Activated CD8-positive, alpha-beta memory T cell treated with anti-CD3 and anti-CD28 coated beads for 36 hours (primary cell): ENCODE measurements around the gene OR51A4. TPM values are rescaled to one million over a fixed set of nuclear protein-coding genes. Genes with fewer than 3 reads are reported as not detected.
"Not testable (repeated sequence)": the region's sequence is repeated elsewhere in the genome, so short reads cannot be mapped to it uniquely, and the experiment has no call there.

ENCODE experiments used
- CTCF ChIA-PET: fragments of 350-600 bp; sonication (Branson Sonifier 250); formaldehyde crosslinking; loops from one replicate; lab custom pipeline; 2021; ENCODE audit warnings: antibody characterized with exemption; lab: Charles Lee
- POLR2A ChIA-PET: fragments of 350-600 bp; sonication (Branson Sonifier 250); formaldehyde crosslinking; loops from one replicate; lab custom pipeline; 2021; ENCODE audit warnings: antibody characterized with exemption; lab: Charles Lee
- total RNA-seq, 2 experiments: library from RNA; stranded (reverse); gene quantifications; one replicate each; pipeline ENCODE4 v1.2.3, GENCODE V29; 2021

OR51A4 gene, protein sequence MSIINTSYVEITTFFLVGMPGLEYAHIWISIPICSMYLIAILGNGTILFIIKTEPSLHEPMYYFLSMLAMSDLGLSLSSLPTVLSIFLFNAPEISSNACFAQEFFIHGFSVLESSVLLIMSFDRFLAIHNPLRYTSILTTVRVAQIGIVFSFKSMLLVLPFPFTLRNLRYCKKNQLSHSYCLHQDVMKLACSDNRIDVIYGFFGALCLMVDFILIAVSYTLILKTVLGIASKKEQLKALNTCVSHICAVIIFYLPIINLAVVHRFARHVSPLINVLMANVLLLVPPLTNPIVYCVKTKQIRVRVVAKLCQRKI
- not detected for total RNA-seq

DNA sequence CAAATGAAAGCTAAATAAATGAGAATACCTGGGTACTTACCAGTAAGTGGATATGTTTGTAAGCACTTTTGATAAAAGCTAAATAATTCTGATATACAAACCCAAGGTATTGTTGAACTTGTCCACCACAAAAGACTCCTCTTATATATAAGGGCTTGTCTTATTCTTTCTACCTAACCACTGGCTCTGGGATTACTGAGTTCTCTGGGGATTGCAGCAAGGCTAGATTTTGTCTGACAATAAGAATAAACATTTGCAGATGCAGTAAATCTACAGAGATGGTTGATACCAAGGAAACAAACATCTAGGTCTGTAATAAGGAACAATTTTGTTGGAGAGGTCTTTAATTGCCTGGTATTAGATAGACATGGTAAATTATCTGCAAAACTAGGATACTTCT is at the start of gene OR51A4:
Gene OR51A4, minus strand, starts transcription at position 101 of the 400 bp plus-strand sequence. CDS start 505 bp downstream, outside the sequence.
- CTCF ChIA-PET = no interaction called here
- POLR2A ChIA-PET = no interaction called here

DNA sequence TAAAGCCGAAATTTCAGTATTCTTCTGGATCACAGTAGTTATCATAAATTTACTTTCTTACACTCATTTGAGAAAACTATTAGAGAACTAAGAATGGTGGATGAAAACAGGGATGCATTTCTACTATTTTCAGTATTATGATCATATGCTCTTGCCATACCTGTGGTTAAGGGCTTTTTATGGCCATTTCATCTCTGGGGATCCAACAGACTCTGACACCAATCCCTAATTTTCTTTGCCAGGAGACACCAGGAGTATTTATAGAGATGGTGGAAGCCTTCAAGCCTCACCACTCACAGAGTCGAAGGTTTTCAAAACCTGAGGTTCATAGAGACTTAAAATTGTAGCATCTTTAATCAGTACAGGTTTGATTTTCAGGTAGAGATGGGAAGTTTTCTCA is 47.1 kb upstream of the OR51A4 start, which contains the start of gene OR51L1:
Gene OR51L1, plus strand, starts transcription at position 301 of the 400 bp plus-strand sequence. CDS start 4,132 bp downstream, outside the sequence.
- ChIA-PET CTCF (no interaction called here), POLR2A (no interaction called here)

DNA sequence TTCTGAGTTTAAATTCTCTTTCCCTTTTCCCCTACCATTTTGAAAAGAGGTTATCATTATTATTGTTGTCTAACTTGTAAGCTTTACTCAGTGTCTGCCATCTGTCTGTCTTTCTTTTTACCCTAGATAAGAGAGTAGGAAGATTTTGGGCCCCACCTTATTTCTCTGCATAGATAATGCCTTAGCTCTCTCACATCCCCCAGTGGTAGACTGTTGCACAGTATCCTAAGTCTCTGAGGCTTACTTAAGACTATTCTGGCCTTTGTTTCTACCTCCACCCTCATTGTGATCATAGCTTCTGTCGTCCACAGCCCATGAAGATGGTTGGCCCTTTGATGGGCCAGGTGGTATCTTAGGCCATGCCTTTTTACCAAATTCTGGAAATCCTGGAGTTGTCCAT is 43.7 kb upstream of the OR51A4 start:
- CTCF ChIA-PET = no interaction called here
- POLR2A ChIA-PET = no interaction called here

DNA sequence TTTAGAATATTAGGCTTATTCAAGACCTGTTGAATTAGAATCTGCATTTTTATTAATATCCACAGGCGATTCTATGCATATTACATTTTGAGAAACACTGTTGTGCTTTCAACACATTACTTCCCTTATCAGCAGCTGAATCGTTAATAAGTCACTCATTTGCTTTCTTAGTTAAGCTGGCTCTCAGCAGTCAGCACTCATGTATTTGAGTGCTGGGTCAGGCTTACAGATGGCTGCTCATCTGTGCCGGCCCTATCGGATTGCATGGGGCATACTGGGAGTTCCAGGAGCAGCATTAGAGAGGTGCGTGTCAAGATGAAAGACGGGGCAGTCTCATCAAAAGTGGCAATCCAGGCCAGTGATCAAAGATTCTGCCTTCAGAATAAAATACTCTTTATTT is 36.4 kb upstream of the OR51A4 start:
- CTCF ChIA-PET = no interaction called here
- POLR2A ChIA-PET = no interaction called here

DNA sequence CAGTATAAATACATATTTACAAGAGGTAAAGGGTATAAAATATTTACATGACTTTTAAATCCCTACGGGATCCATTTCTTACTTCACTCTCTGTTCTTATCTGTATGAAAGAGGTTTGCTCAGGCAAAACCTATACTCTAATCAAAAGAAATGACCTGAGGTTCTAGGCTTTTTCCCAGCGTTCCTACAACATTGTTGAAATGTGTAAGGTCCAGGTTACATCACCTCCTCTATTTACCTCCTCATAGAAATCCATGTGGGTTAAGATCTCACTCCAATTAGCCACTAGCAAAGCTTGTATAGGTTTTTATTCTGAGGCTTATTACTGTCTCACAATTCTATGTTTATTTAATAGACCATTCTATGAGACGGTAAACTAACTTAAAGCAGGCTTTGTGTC is 35.3 kb upstream of the OR51A4 start:
- ChIA-PET POLR2A (no interaction called here), CTCF (no interaction called here)

DNA sequence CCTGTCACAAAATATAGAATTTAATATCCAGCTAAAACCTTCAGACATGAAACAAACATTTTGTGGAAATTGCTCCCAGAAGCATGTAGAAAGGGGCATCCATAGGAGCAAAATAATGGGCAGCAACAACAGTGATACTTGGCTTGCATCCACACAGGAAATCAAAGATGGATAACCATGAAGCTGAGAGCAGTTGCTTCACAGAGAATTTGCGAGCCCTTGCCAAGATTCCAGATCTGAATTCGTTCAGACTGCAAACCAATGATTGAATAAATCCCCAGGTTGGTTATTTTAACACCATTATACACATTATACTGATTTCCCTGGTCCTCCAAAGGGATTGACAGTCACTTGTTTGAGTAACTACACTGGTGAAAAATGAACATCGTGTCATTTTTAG is 31.6 kb upstream of the OR51A4 start:
- ChIA-PET CTCF (no interaction called here), POLR2A (no interaction called here)

DNA sequence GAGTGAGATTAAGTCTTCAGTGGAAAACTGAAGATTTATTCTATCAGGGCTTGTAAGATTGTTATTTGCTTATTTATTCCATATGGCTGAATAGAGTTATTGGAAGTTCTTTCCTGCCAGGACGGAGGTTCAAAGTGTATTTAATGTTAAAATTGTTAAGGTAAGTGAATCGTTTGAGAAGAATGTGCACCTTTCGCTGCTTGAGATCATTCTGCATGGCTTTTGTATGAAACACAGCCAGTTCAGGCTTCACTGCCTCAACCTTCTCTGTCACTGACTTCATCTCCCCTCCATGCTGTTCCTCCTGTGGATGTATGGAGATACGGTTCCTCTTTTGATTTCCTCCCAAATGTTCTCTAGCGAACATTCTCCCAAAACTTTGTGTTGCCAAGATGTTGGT is 28.0 kb upstream of the OR51A4 start:
- POLR2A ChIA-PET = no interaction called here

DNA sequence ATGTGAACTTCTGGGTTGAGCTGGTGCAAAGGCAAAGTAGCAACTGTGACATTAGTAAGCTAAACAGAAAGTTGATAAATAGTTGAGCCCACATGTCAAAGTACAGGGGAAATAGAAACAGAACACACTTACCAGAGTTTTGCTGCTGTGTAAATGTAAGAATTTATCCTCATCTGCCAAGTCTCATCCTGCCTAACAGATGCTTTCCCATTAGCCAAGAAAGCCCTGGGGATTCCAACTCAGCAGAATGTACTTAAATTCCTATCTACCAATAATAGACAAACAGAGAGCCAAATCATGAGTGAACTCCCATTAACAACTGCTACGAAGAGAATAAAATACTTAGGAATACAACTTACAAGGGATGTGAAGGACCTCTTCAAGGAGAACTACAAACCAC is 15.4 kb upstream of the OR51A4 start:
- ChIA-PET CTCF (no interaction called here), POLR2A (no interaction called here)

More for the DNA sequence above, 28.0 kb upstream of the OR51A4 start:
- CTCF ChIA-PET = no interaction called here

DNA sequence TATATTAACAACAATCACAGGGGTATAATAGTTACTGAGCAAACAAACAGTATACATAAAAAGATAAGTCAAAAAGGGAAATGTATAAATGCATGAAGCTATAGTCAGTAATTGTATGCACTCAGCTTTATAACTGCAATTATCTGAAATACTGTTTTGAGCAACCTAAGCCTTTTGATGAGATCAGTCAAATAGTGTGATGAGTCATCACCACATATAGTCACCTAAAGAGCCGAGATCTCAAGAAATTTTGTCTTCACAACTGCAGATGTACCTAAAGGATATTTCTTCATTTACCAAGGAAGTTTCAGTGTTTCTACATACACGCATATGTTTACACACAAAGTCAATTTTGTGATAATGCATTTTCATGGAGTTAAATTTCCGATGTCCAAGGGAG is 13.5 kb upstream of the OR51A4 start:
- ChIA-PET POLR2A (no interaction called here), CTCF (no interaction called here)

DNA sequence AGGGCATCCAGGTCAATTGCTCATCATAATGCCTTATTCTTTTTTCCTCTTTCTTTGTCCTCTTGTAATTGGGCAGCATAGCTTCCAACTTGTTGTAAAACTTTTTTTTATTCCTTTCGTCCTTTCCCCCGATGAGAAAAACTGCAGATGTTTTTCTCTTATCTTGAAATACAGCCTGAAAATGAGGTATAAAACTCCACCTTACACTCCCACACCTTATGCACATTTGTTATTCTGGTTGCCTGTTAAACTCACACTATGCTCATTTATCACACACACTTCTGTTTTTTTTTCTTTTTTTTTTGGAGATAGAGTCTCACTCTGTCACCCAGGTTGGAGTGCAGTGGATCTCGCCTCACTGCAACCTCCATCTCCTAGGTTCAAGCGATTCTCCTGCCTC is 10.0 kb upstream of the OR51A4 start:
- POLR2A ChIA-PET = no interaction called here
- CTCF ChIA-PET = no interaction called here

DNA sequence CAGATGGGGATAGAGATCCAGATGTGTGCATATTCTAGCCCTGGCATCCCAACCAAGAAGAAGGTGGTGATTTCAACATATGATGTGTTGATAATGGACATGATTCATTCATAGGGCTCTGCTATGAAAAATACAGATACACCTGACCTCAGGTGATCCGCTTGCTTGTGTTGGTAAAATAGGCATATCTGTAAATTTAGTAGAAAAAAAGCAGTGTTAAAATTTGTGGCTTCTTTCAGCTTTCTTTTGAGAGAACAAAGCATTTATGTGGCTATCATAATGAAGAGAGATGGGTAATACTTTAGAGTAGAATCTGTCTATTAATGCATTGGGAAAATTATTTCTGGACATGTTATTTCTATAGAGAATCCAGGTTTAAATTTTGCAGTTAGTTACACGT is 8.2 kb upstream of the OR51A4 start, which contains the start of gene OR51A2:
Gene OR51A2, minus strand, starts transcription at position 101 of the 400 bp plus-strand sequence. Its CDS starts 0 bp downstream, at position 101.
- CTCF ChIA-PET, POLR2A ChIA-PET: not testable (repeated sequence)

DNA sequence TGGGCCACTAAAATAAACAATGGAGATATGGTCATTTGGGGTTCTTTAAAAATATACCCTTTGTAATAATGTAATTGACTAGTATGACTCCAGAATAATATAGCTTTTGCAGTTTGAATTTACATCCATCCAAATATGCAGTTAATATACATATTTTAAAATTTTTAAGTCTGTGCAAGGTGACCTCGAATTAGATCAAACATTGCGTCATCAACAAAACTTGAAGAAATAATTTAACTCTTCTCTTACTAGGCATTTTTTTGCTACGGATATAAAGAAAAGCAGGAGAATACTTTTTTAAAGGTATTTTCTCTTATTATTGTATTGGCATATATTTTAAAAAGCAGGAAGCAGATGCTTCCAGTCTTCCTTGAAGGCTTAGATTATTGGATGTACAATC is 10.7 kb downstream of the OR51A4 start:
- POLR2A ChIA-PET = no interaction called here
- CTCF ChIA-PET = no interaction called here

DNA sequence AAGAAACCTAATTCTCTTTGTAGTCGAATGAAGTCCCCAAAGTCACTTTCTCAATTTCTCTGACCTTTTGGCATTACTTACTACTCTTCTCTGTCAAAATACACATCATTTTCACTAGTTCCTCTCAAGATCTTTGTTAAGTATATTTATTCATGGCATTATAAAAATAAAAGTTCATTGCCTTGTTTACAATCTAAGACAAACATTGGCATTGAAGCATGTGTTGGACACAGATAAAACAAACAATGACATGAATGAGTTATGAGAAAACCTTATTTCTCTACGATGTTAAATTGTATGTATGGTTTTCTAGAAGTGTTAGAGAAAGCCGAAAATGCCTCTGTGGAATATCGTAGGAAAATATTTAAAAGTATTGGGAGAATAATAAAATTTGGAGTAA is 14.7 kb downstream of the OR51A4 start:
- POLR2A ChIA-PET = no interaction called here
- CTCF ChIA-PET = no interaction called here

DNA sequence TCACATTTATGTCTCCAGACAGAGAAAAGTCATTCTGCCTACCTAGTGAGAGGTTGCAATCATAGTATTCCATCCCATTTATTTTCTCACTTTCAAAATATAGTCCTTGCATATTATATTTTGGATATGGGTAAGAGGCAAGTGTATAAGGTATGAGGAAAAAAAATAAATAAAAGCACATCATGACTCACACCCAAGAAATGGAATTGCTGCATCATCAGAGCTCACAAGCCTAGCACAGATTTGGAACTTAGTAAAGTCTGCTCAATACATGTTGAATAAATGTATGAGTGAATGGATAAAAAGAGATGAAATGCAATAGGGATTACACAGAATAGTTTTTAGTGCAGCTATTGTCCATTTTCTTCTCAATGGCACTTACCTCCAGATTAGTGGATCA is 20.8 kb downstream of the OR51A4 start:
- ChIA-PET CTCF (no interaction called here), POLR2A (no interaction called here)

DNA sequence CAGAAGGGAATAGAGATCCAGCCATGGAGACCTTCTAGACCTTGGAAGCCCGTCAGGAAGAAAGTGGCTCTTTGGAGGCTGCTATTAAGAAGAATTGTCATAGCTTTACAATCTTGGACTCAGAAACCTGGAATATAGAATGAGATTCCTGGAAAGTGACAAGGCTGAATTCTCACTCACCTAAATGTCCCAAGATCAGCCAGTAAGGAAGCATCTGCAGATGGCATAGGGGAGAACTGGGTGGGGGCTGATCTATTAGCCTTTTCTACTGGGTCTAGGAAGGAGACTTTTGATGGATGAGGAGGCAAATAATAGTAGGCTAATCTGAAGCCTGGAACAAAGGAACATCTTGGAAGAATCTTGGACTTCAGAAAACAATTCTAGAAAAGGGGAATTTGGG is 23.2 kb downstream of the OR51A4 start, which contains the start of gene OR51G1:
Gene OR51G1, minus strand, starts transcription at position 101 of the 400 bp plus-strand sequence. Its CDS starts 0 bp downstream, at position 101.
- ChIA-PET CTCF (no interaction called here), POLR2A (no interaction called here)

DNA sequence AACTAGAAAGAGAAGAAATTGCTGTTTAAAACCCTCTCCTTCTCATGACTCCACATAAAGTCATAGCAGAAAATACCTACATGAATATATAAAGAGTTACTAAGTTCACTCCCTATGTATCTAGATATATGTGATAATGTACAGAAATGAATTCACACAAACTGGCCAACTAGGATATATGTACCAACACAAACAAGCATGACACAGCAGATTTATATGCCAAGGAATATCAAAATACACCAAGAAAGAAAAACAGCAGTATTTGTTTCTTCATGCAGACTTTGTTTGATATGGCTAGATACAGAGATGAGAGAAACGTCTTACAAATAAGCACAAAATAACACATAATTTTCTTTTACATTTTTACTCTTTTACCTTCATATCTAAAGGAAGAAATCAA is 25.1 kb downstream of the OR51A4 start:
- ChIA-PET POLR2A (no interaction called here), CTCF (no interaction called here)

DNA sequence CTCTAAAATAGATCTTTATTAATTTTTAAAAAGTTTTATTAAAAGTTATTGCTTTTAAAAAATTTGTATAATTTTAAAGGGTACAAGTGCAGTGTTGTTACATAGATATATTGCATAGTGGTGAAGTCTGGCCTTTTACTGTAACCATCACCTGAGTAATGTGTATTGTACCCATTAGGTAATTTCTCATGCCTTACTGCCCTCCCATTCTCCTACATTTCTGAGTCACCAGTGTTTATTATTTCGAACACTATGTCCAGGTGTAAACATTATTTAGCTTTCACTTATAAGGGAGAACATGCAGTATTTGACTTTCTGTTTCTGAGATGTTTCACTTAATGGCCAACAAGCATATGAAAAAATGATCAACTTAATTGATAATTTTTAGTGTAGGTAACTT is 25.6 kb downstream of the OR51A4 start:
- ChIA-PET POLR2A (no interaction called here), CTCF (no interaction called here)

DNA sequence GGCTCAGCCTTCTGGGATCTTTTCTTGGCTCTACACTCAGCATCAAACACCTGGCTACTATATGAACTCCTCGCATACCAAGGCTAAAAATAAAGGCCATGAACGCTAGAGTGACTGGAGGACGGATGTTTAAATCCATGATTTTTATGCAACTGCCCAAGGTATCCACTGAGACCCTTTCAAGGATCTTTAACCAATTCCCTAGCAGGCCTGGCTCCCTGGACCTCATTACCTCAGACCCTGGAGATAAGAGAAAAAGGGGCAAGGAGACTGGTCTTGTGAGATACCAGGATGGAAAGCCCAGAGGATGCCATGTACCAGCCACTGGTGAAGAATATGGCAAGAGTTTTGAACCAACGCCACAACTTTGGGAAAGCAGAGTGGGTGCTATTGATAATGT is 28.2 kb downstream of the OR51A4 start, which contains the start of gene OR51G2:
Gene OR51G2, minus strand, starts transcription at position 101 of the 400 bp plus-strand sequence. CDS start 3,687 bp downstream, outside the sequence.
- POLR2A ChIA-PET = interaction anchor here (0.6 kb wide), 1 partner anchor 263 kb away, joined by 6 read pairs; no protein-coding TSS in a partner anchor
- CTCF ChIA-PET = no interaction called here

DNA sequence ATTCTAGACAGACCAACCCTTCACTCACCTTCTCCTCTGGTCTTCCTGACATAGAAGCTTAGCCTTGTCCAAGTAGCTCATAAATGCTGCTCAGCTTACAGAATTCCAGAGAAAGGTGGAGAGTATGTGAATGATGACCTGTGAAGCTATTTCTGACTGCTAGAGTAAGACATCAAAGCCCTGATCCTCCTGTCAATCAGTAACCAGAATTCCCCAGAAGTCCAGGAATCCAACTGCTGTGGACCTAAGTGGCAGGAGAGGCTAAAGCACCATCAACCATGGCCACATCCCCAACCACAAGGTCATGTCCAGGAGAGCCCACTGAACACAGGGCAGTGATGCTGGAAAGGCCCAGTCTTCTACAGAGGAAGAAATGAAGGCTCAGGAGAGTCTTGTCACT is 30.8 kb downstream of the OR51A4 start:
- CTCF ChIA-PET = no interaction called here
- POLR2A ChIA-PET = no interaction called here

DNA sequence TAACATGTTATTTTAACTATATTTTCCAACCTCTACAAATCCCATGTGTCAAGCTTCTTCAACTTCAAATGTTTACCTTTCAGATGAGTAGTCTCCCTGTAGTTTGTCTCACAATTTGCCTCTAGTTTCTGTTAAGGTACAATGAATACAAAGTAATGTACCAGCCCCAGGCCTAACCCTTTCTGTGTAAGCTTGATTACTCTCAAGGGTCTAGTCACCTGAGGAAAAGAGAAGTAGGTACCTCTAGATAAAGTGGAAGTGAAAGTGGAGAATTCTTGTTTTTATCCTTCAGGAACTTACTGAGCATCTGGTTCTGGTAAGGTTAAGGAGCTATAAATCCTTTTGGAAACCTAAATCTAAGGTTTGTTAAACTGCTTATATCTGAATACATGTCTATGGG is 43.9 kb downstream of the OR51A4 start, which contains the start of gene OR51A7:
Gene OR51A7, plus strand, starts transcription at position 300 of the 400 bp plus-strand sequence. CDS start 3,587 bp downstream, outside the sequence.
- CTCF ChIA-PET = no interaction called here
- POLR2A ChIA-PET = no interaction called here
